OCI-M2 (cell line): ENCODE measurements around the gene GPC5.

ENCODE experiments used
- DNase-seq: peaks from one replicate; lab custom pipeline; 2025; ENCODE audit not compliant: unreplicated experiment; lab: John Stamatoyannopoulos, UW

GPC5 gene

GRCh38 chr13:92901739-92902138, 1503.3 kb downstream of the GPC5 start:
- no peak for DNase-seq

- no peak for DNase-seq
Measured at GRCh38 chr13:92912629-92913028, 1514.2 kb downstream of the GPC5 start.

GRCh38 chr13:92913840-92914239, 1515.4 kb downstream of the GPC5 start:
- no peak for DNase-seq
